GM23338 (cell line): ENCODE data around the gene REV3L. TPM values are rescaled to one million over a fixed set of nuclear protein-coding genes. Genes with fewer than 3 reads are reported as not detected.

Source experiments
- ATAC-seq: fragments of 200-7000 bp; cut with Tn5 transposase; 3 replicates; pipeline ENCODE4 v1.9.1; 2020
- DNase-seq: peaks from one replicate; pipeline ENCODE4 v3.0.0-alpha.2; 2015; ENCODE audit warnings: low spot score
- H2AFZ ChIP-seq: fragments of 200-600 bp; sonication (generic); 2 replicates; pipeline ENCODE4 v1.8.0; 2016; ENCODE audit warnings: antibody characterized with exemption, mild to moderate bottlenecking, moderate library complexity
- H3F3A ChIP-seq: fragments of 200-600 bp; sonication (generic); replicated peaks from 2 replicates; pipeline ENCODE4 v1.8.0; 2017; ENCODE audit warnings: antibody characterized with exemption, mixed run types, low read depth
- H3K27ac ChIP-seq: fragments of 200-600 bp; sonication (generic); 2 replicates; pipeline ENCODE4 v1.6.1; 2016; ENCODE audit warnings: low read depth
- H3K27me3 ChIP-seq: fragments of 200-600 bp; sonication (generic); 2 replicates; pipeline ENCODE4 v1.8.0; 2016; ENCODE audit warnings: mild to moderate bottlenecking, mixed run types, moderate library complexity; ENCODE audit not compliant: insufficient read depth
- H3K36me3 ChIP-seq: fragments of 200-600 bp; sonication (generic); 2 replicates; pipeline ENCODE4 v1.8.0; 2016; ENCODE audit warnings: mild to moderate bottlenecking; ENCODE audit not compliant: insufficient read depth
- H3K4me1 ChIP-seq: fragments of 200-600 bp; sonication (generic); 2 replicates; pipeline ENCODE4 v1.8.0; 2016; ENCODE audit warnings: mild to moderate bottlenecking, moderate library complexity; ENCODE audit not compliant: insufficient read depth
- H3K4me2 ChIP-seq: fragments of 200-600 bp; sonication (generic); 2 replicates; pipeline ENCODE4 v1.7.1; 2017; ENCODE audit warnings: mixed run types
- H3K4me3 ChIP-seq: fragments of 200-600 bp; sonication (generic); 2 replicates; pipeline ENCODE4 v1.6.1; 2016; ENCODE audit warnings: mixed run types
- H3K79me2 ChIP-seq: fragments of 200-600 bp; sonication (generic); replicated peaks from 2 replicates; pipeline ENCODE4 v1.8.0; 2017; ENCODE audit warnings: mild to moderate bottlenecking; ENCODE audit not compliant: insufficient read depth
- H3K9me2 ChIP-seq: fragments of 200-600 bp; sonication (generic); 2 replicates; pipeline ENCODE4 v1.8.0; 2017; ENCODE audit not compliant: insufficient read depth
- H4K20me1 ChIP-seq: fragments of 200-600 bp; sonication (generic); replicated peaks from 2 replicates; pipeline ENCODE4 v1.8.0; 2017; ENCODE audit warnings: mild to moderate bottlenecking; ENCODE audit not compliant: insufficient read depth
- H3K27ac Mint-ChIP-seq: 2 replicates; pipeline ENCODE4 v1.8.0; 2020; ENCODE audit warnings: inconsistent platforms, mild to moderate bottlenecking, moderate library complexity, mixed read lengths
- H3K27me3 Mint-ChIP-seq: 3 replicates; pipeline ENCODE4 v1.8.0; 2022; ENCODE audit warnings: low read depth, mild to moderate bottlenecking, moderate library complexity, mixed read lengths, inconsistent platforms; ENCODE audit not compliant: insufficient read depth, poor library complexity
- H3K36me3 Mint-ChIP-seq: 3 replicates; pipeline ENCODE4 v1.8.0; 2021; ENCODE audit warnings: low read depth, mild to moderate bottlenecking, inconsistent platforms, moderate library complexity, mixed read lengths
- H3K4me1 Mint-ChIP-seq: 3 replicates; pipeline ENCODE4 v1.8.0; 2020; ENCODE audit warnings: mild to moderate bottlenecking, inconsistent platforms, mixed read lengths
- H3K4me3 Mint-ChIP-seq: 3 replicates; pipeline ENCODE4 v1.8.0; 2021; ENCODE audit warnings: moderate library complexity, mild to moderate bottlenecking, inconsistent platforms, mixed read lengths
- H3K9me3 Mint-ChIP-seq: 3 replicates; pipeline ENCODE4 v1.8.0; 2020; ENCODE audit warnings: moderate library complexity, mild to moderate bottlenecking, inconsistent platforms, mixed read lengths
- ETS1 ChIP-seq: IDR thresholded peaks from 2 replicates; pipeline ENCODE4 v1.6.1; 2016; ENCODE audit warnings: antibody characterized with exemption
- EZH2 ChIP-seq: fragments of 200-600 bp; sonication (generic); IDR thresholded peaks from one replicate; pipeline ENCODE4 v1.8.0; 2017; ENCODE audit warnings: antibody characterized with exemption, mild to moderate bottlenecking, low read depth; ENCODE audit not compliant: unreplicated experiment
- JUNB ChIP-seq: IDR thresholded peaks from one replicate; pipeline ENCODE4 v1.6.1; 2016; ENCODE audit warnings: antibody characterized with exemption; ENCODE audit not compliant: unreplicated experiment
- NANOG ChIP-seq: IDR thresholded peaks from 2 replicates; pipeline ENCODE4 v1.6.1; 2016; ENCODE audit warnings: antibody characterized with exemption, borderline replicate concordance
- ZNF114 ChIP-seq: fragments of 250-450 bp; sonication (Bioruptor Pico); IDR thresholded peaks from 2 replicates; pipeline ENCODE4 v1.5.0; 2020; ENCODE audit warnings: mild to moderate bottlenecking, moderate library complexity
- ZNF331 ChIP-seq: fragments of 250-450 bp; sonication (Bioruptor Pico); IDR thresholded peaks from 2 replicates; pipeline ENCODE4 v1.5.0; 2020; ENCODE audit warnings: low read depth, mild to moderate bottlenecking, moderate library complexity
- polyA plus RNA-seq: library from polyadenylated mRNA; unstranded; fragments of >200 nt; fragmentation: Nextera tagmentation; extraction: Ambion mirVana; gene quantifications from 2 replicates; pipeline ENCODE4 v1.2.1, GENCODE V29; 2016
- total RNA-seq: library from RNA; depleted of rRNA; stranded (reverse); fragments of >200 nt; shearing (Covaris generic); gene quantifications from 2 replicates; pipeline ENCODE4 v1.2.3, GENCODE V29; 2014
- TF ChIP-seq, protein P1 (sequence below), 2 experiments: fragments of 200-600 bp in 1 of 2; sonication (generic) in 1 of 2; conservative IDR thresholded peaks; 2 replicates each; pipeline versions ENCODE4 v1.5.1 to v1.6.1; 2016 to 2017; ENCODE audit warnings: antibody characterized with exemption in 2 of 2, low read depth in 2 of 2, mild to moderate bottlenecking in 2 of 2, moderate library complexity in 1 of 2
- TF ChIP-seq, protein P2 (sequence below): fragments of 250-450 bp; sonication (Bioruptor Pico); IDR thresholded peaks from 2 replicates; pipeline ENCODE4 v1.5.0; 2020; ENCODE audit warnings: mild to moderate bottlenecking, moderate library complexity
- TF ChIP-seq, protein P3 (sequence below): IDR thresholded peaks from one replicate; pipeline ENCODE4 v1.6.1; 2018; ENCODE audit warnings: antibody characterized with exemption; ENCODE audit not compliant: unreplicated experiment

The REV3L gene
- total and polyA plus RNA-seq, 2 experiments from 2014 or later: 8.3 to 13.1 TPM

DNA sequence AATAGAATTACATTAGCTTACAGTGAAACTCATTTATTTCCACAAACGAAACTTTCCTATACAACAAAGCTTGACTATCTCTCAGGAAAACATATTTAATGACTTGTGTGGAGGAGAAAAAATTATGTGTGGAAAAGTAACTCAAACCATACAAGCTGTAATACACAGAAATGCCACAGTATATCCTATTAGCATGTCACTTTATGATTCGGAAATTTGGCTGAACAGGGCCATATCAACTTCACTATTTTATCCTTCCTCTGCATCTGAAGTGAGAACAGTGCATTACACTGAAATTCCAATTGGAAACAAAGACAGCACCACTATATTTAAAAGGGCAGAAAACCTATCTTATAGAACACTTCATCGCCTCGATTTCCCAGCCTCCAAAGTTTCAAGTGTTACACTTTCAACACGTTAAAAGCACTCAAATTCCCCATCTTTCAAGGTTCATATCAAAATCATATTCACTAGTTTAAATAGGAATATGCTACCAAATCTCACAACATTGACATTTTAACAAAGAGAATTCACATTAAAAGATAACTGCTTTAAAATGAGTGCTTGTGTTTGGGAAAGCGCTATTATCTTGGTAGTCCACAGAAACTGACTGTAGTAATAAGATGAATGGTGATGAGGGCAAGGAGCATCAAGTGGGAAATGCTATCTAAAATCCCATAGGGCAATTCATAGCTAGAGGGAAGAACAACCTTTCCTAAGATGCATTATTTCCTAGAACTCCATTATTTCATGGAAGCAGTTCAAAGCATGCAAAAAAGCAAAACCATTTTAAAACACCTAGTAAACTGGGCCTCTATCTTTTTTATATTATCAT lies 1.8 kb downstream of the REV3L start:
- Mint-ChIP-seq H3K4me1 (peaks cover 40% of the 10 kb centered on the region), H3K4me3 (peak overlapping the region; percentile 96), H3K9me3 (no peaks in the 10 kb centered on the region), H3K27me3 (peaks cover 56% of the 10 kb centered on the region), H3K36me3 (peaks cover 8% of the 10 kb centered on the region; the same call in 2 of the 3 replicates), H3K27ac (no peak overlapping the region)
- ATAC-seq (no peak), DNase-seq (no peak)
- Histone ChIP-seq H3K27ac (no peak overlapping the region), H3K27me3 (peaks cover 56% of the 10 kb centered on the region), H4K20me1 (peaks cover 40% of the 10 kb centered on the region), H3F3A (no peaks in the 10 kb centered on the region), H3K79me2 (peaks cover 58% of the 10 kb centered on the region), H3K36me3 (no peaks in the 10 kb centered on the region; the same call in 1 of the 2 replicates), H3K4me2 (peak overlapping the region; percentile 84), H3K4me1 (peaks cover 25% of the 10 kb centered on the region), H3K9me2 (no peaks in the 10 kb centered on the region), H2AFZ (no peak overlapping the region), H3K4me3 (peak overlapping the region; percentile 73)
- TF ChIP-seq, protein P1, sequence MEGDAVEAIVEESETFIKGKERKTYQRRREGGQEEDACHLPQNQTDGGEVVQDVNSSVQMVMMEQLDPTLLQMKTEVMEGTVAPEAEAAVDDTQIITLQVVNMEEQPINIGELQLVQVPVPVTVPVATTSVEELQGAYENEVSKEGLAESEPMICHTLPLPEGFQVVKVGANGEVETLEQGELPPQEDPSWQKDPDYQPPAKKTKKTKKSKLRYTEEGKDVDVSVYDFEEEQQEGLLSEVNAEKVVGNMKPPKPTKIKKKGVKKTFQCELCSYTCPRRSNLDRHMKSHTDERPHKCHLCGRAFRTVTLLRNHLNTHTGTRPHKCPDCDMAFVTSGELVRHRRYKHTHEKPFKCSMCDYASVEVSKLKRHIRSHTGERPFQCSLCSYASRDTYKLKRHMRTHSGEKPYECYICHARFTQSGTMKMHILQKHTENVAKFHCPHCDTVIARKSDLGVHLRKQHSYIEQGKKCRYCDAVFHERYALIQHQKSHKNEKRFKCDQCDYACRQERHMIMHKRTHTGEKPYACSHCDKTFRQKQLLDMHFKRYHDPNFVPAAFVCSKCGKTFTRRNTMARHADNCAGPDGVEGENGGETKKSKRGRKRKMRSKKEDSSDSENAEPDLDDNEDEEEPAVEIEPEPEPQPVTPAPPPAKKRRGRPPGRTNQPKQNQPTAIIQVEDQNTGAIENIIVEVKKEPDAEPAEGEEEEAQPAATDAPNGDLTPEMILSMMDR (conservative IDR thresholded peaks at IDR 0.05; ENCODE audit: low read depth in 2 of 2): no peak
- TF ChIP-seq JUNB (no peak), ETS1 (no peak), ZNF331 (CRISPR knock-in tag) (no peak), EZH2 (no peak), ZNF114 (CRISPR knock-in tag) (no peak), NANOG (no peak)
- TF ChIP-seq, protein P2, sequence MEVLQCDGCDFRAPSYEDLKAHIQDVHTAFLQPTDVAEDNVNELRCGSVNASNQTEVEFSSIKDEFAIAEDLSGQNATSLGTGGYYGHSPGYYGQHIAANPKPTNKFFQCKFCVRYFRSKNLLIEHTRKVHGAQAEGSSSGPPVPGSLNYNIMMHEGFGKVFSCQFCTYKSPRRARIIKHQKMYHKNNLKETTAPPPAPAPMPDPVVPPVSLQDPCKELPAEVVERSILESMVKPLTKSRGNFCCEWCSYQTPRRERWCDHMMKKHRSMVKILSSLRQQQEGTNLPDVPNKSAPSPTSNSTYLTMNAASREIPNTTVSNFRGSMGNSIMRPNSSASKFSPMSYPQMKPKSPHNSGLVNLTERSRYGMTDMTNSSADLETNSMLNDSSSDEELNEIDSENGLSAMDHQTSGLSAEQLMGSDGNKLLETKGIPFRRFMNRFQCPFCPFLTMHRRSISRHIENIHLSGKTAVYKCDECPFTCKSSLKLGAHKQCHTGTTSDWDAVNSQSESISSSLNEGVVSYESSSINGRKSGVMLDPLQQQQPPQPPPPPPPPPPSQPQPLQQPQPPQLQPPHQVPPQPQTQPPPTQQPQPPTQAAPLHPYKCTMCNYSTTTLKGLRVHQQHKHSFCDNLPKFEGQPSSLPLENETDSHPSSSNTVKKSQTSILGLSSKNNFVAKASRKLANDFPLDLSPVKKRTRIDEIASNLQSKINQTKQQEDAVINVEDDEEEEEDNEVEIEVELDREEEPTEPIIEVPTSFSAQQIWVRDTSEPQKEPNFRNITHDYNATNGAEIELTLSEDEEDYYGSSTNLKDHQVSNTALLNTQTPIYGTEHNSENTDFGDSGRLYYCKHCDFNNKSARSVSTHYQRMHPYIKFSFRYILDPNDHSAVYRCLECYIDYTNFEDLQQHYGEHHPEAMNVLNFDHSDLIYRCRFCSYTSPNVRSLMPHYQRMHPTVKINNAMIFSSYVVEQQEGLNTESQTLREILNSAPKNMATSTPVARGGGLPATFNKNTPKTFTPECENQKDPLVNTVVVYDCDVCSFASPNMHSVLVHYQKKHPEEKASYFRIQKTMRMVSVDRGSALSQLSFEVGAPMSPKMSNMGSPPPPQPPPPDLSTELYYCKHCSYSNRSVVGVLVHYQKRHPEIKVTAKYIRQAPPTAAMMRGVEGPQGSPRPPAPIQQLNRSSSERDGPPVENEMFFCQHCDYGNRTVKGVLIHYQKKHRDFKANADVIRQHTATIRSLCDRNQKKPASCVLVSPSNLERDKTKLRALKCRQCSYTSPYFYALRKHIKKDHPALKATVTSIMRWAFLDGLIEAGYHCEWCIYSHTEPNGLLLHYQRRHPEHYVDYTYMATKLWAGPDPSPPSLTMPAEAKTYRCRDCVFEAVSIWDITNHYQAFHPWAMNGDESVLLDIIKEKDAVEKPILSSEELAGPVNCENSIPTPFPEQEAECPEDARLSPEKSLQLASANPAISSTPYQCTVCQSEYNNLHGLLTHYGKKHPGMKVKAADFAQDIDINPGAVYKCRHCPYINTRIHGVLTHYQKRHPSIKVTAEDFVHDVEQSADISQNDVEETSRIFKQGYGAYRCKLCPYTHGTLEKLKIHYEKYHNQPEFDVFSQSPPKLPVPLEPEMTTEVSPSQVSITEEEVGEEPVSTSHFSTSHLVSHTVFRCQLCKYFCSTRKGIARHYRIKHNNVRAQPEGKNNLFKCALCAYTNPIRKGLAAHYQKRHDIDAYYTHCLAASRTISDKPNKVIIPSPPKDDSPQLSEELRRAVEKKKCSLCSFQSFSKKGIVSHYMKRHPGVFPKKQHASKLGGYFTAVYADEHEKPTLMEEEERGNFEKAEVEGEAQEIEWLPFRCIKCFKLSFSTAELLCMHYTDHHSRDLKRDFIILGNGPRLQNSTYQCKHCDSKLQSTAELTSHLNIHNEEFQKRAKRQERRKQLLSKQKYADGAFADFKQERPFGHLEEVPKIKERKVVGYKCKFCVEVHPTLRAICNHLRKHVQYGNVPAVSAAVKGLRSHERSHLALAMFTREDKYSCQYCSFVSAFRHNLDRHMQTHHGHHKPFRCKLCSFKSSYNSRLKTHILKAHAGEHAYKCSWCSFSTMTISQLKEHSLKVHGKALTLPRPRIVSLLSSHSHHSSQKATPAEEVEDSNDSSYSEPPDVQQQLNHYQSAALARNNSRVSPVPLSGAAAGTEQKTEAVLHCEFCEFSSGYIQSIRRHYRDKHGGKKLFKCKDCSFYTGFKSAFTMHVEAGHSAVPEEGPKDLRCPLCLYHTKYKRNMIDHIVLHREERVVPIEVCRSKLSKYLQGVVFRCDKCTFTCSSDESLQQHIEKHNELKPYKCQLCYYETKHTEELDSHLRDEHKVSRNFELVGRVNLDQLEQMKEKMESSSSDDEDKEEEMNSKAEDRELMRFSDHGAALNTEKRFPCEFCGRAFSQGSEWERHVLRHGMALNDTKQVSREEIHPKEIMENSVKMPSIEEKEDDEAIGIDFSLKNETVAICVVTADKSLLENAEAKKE (CRISPR knock-in tag): no peak
- TF ChIP-seq, protein P3, sequence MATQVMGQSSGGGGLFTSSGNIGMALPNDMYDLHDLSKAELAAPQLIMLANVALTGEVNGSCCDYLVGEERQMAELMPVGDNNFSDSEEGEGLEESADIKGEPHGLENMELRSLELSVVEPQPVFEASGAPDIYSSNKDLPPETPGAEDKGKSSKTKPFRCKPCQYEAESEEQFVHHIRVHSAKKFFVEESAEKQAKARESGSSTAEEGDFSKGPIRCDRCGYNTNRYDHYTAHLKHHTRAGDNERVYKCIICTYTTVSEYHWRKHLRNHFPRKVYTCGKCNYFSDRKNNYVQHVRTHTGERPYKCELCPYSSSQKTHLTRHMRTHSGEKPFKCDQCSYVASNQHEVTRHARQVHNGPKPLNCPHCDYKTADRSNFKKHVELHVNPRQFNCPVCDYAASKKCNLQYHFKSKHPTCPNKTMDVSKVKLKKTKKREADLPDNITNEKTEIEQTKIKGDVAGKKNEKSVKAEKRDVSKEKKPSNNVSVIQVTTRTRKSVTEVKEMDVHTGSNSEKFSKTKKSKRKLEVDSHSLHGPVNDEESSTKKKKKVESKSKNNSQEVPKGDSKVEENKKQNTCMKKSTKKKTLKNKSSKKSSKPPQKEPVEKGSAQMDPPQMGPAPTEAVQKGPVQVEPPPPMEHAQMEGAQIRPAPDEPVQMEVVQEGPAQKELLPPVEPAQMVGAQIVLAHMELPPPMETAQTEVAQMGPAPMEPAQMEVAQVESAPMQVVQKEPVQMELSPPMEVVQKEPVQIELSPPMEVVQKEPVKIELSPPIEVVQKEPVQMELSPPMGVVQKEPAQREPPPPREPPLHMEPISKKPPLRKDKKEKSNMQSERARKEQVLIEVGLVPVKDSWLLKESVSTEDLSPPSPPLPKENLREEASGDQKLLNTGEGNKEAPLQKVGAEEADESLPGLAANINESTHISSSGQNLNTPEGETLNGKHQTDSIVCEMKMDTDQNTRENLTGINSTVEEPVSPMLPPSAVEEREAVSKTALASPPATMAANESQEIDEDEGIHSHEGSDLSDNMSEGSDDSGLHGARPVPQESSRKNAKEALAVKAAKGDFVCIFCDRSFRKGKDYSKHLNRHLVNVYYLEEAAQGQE: no peak
